HG02938 (cell line): ENCODE results near the gene FMC1.
"Not testable (repeated sequence)": the region's sequence is repeated elsewhere in the genome, so short reads cannot be mapped to it uniquely, and the experiment has no call there.

Experiments used
- ATAC-seq: cut with Tn5 transposase; IDR thresholded peaks from one replicate; pipeline ENCODE4 v1.9.1; 2021; ENCODE audit warnings: mild to moderate bottlenecking, moderate library complexity; ENCODE audit not compliant: unreplicated experiment

FMC1 gene

GRCh38 chr7:139340037-139340807 lies 915 bp upstream of the FMC1 start:
- ATAC-seq = peak; percentile 87

GRCh38 chr7:139340808-139341057 lies 404 bp upstream of the FMC1 start:
- ATAC-seq = peak; percentile 9

- no peak for ATAC-seq
Observed at GRCh38 chr7:139341776-139342226, 664 bp downstream of the FMC1 start.

- ATAC-seq = no peak
Observed at GRCh38 chr7:139345042-139345441, 3.9 kb downstream of the FMC1 start.

GRCh38 chr7:139351027-139351426 lies 9.9 kb downstream of the FMC1 start:
- ATAC-seq = no peak

GRCh38 chr7:139354729-139355128 lies 13.6 kb downstream of the FMC1 start:
- no peak for ATAC-seq

GRCh38 chr7:139355320-139355719 lies 14.2 kb downstream of the FMC1 start:
- ATAC-seq = no peak

GRCh38 chr7:139357729-139358506 lies 16.8 kb downstream of the FMC1 start:
- ATAC-seq = not testable (repeated sequence)

GRCh38 chr7:139358541-139359365 lies 17.6 kb downstream of the FMC1 start:
- peak; percentile 14 for ATAC-seq

- ATAC-seq = peak; percentile 72
Observed at GRCh38 chr7:139359366-139360209, 18.5 kb downstream of the FMC1 start, which contains the start of gene LUC7L2. TSS of gene LUC7L2 (plus strand) at chr7:139359894. CDS start at chr7:139360262, 368 bp downstream.

GRCh38 chr7:139360210-139360947 lies 19.2 kb downstream of the FMC1 start:
- ATAC-seq = peak; percentile 58

- no peak for ATAC-seq
Observed at GRCh38 chr7:139360948-139361307, 19.8 kb downstream of the FMC1 start.

- ATAC-seq = no peak
Observed at GRCh38 chr7:139361523-139361922, 20.4 kb downstream of the FMC1 start.

- ATAC-seq = no peak
Observed at GRCh38 chr7:139362302-139362701, 21.2 kb downstream of the FMC1 start.

- no peak for ATAC-seq
Observed at GRCh38 chr7:139362981-139363380, 21.8 kb downstream of the FMC1 start.

GRCh38 chr7:139365336-139365735 lies 24.2 kb downstream of the FMC1 start:
- ATAC-seq = no peak

- ATAC-seq = no peak
Observed at GRCh38 chr7:139366400-139366799, 25.3 kb downstream of the FMC1 start.

GRCh38 chr7:139367438-139368155 lies 26.5 kb downstream of the FMC1 start:
- no peak for ATAC-seq

GRCh38 chr7:139370301-139370942 lies 29.3 kb downstream of the FMC1 start:
- ATAC-seq = no peak
